ENCODE measurements around the gene GFM2.
"Not testable (repeated sequence)": the region's sequence is repeated elsewhere in the genome, so short reads cannot be mapped to it uniquely, and the experiment has no call there.

GFM2 gene

GRCh38 chr5:74679966-74680365 is 87.0 kb downstream of the GFM2 start:
- H3K4me3 ChIP-seq (ENCODE audit: low read length), result no peak overlapping the region
- TF ChIP-seq ZNF274 (IDR thresholded peaks at IDR 0.05; ENCODE audit: low read depth, low read length), result no peak

- not testable (repeated sequence) for H3K4me3 ChIP-seq (ENCODE audit: low read length)
Observed at GRCh38 chr5:74679300-74679699, 87.6 kb downstream of the GFM2 start.

- H3K4me3 ChIP-seq (ENCODE audit: low read length), result not testable (repeated sequence)
Observed at GRCh38 chr5:74678123-74678522, 88.8 kb downstream of the GFM2 start.

GRCh38 chr5:74676466-74676865 is 90.5 kb downstream of the GFM2 start:
- not testable (repeated sequence) for H3K4me3 ChIP-seq (ENCODE audit: low read length)

GRCh38 chr5:74673011-74673790 is 93.7 kb downstream of the GFM2 start:
- H3K4me3 ChIP-seq (ENCODE audit: low read length), result no peak overlapping the region
- TF ChIP-seq ZNF274 (IDR thresholded peaks at IDR 0.05; ENCODE audit: low read depth, low read length), result no peak

- H3K4me3 ChIP-seq (ENCODE audit: low read length), result no peak overlapping the region
- no peak for TF ChIP-seq ZNF274 (IDR thresholded peaks at IDR 0.05; ENCODE audit: low read depth, low read length)
Observed at GRCh38 chr5:74672215-74672877, 94.6 kb downstream of the GFM2 start.
